Smooth muscle cell of trachea (primary cell): Measurements from ENCODE around the gene RBMY1A1. TPM values are rescaled to one million over a fixed set of nuclear protein-coding genes. Genes with fewer than 3 reads are reported as not detected.

ENCODE experiments used
- total RNA-seq: library from RNA; depleted of rRNA; stranded (reverse); fragments of >200 nt; gene quantifications from 2 replicates; pipeline ENCODE4 v1.2.1, GENCODE V29; 2014

The RBMY1A1 gene
- total RNA-seq = not detected in 2 replicates

DNA sequence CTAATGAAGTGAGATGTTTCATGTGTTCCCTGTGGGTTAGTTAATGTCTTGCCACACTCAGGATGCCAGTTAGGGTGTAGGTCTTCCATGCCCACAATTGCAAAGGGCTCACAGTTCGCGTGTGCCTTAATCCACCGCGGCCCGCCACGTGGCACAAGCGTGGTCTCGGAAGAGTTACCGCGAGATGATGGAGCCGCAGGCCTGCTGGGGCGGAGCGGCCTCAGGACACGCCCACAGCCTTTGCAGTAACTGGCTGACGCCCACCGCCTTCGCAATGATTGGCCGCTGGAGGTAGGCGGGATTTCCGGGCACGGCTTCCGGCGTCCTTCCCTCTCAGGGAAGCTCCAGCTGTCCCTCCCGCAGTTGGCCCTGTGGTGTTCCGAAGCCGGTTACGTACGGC is at the start of gene RBMY1A1:
TSS of gene RBMY1A1 (plus strand) at position 301 of the 400 bp plus-strand sequence. CDS start 2,013 bp downstream, outside the sequence.

DNA sequence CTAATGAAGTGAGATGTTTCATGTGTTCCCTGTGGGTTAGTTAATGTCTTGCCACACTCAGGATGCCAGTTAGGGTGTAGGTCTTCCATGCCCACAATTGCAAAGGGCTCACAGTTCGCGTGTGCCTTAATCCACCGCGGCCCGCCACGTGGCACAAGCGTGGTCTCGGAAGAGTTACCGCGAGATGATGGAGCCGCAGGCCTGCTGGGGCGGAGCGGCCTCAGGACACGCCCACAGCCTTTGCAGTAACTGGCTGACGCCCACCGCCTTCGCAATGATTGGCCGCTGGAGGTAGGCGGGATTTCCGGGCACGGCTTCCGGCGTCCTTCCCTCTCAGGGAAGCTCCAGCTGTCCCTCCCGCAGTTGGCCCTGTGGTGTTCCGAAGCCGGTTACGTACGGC is 23.6 kb upstream of the RBMY1A1 start, which contains the start of gene RBMY1B:
TSS of gene RBMY1B (plus strand) at position 301 of the 400 bp plus-strand sequence. CDS start 2,013 bp downstream, outside the sequence.

Other genes starting within 250 kb of the RBMY1A1 start
- not detected in 2 replicates for gene RBMY1B, start 23.5 kb upstream of the RBMY1A1 start, total RNA-seq